Neuronal stem cell (in vitro differentiated cells): ENCODE measurements around the gene PHAF1.

Experiments
- DNase-seq: peaks from one replicate; pipeline ENCODE4 v3.0.0-alpha.2; 2013; ENCODE audit warnings: low spot score
- H2AFZ ChIP-seq: one replicate; pipeline ENCODE4 v1.6.1; 2013; ENCODE audit warnings: mild to moderate bottlenecking, low read length, inconsistent platforms
- H2AK5ac ChIP-seq: 2 replicates; pipeline ENCODE4 v1.6.1; 2013; ENCODE audit warnings: low read depth, mild to moderate bottlenecking, inconsistent platforms, low read length, moderate library complexity, mixed read lengths
- H2BK120ac ChIP-seq: 2 replicates; pipeline ENCODE4 v1.6.1; 2013; ENCODE audit warnings: low read depth, mild to moderate bottlenecking, inconsistent platforms, low read length, moderate library complexity, mixed read lengths
- H2BK12ac ChIP-seq: one replicate; pipeline ENCODE4 v1.6.1; 2013; ENCODE audit warnings: low read length, inconsistent platforms
- H2BK15ac ChIP-seq: 2 replicates; pipeline ENCODE4 v1.6.1; 2013; ENCODE audit warnings: mild to moderate bottlenecking, low read length, inconsistent platforms, mixed read lengths
- H2BK5ac ChIP-seq: one replicate; pipeline ENCODE4 v1.6.1; 2013; ENCODE audit warnings: inconsistent platforms, mild to moderate bottlenecking, low read length, moderate library complexity
- H3K14ac ChIP-seq: one replicate; pipeline ENCODE4 v1.6.1; 2013; ENCODE audit warnings: low read length, inconsistent platforms
- H3K18ac ChIP-seq: 2 replicates; pipeline ENCODE4 v1.6.1; 2013; ENCODE audit warnings: low read length, inconsistent platforms
- H3K23ac ChIP-seq: 2 replicates; pipeline ENCODE4 v1.6.1; 2013; ENCODE audit warnings: low read depth, mild to moderate bottlenecking, mixed read lengths, low read length, inconsistent platforms; ENCODE audit not compliant: poor library complexity
- H3K27ac ChIP-seq: replicated peaks from 3 replicates; pipeline ENCODE4 v1.5.1; 2013; ENCODE audit warnings: low read length, inconsistent platforms
- H3K27me3 ChIP-seq, 3 experiments: 2 replicates each; pipeline ENCODE4 v1.6.1; 2013; ENCODE audit warnings: low read length in 3 of 3, mild to moderate bottlenecking in 2 of 3, inconsistent platforms in 1 of 3, low read depth in 1 of 3, mixed read lengths in 1 of 3, moderate library complexity in 1 of 3; ENCODE audit not compliant: control insufficient read depth in 3 of 3, insufficient read depth in 3 of 3
- H3K36me3 ChIP-seq, 2 donors: replicated peaks in 1 of 2; 2 replicates each; pipeline ENCODE4 v1.6.1; 2013; ENCODE audit warnings: low read length in 2 of 2; ENCODE audit not compliant: control insufficient read depth in 2 of 2, insufficient read depth in 2 of 2
- H3K4ac ChIP-seq: 2 replicates; pipeline ENCODE4 v1.6.1; 2013; ENCODE audit warnings: inconsistent platforms, mild to moderate bottlenecking, low read length, moderate library complexity
- H3K4me1 ChIP-seq, 2 donors: 1 replicate in 1 of 2; 2 replicates in 1 of 2; pipeline ENCODE4 v1.6.1; 2013; ENCODE audit warnings: low read length in 2 of 2, low read depth in 1 of 2; ENCODE audit not compliant: control insufficient read depth in 2 of 2, insufficient read depth in 1 of 2
- H3K4me2 ChIP-seq: one replicate; pipeline ENCODE4 v1.6.1; 2013; ENCODE audit warnings: mild to moderate bottlenecking, low read length, inconsistent platforms; ENCODE audit not compliant: insufficient read depth, poor library complexity, severe bottlenecking
- H3K4me3 ChIP-seq, 2 donors: 2 replicates each; pipeline ENCODE4 v1.5.1; 2013; ENCODE audit warnings: low read length in 2 of 2, mild to moderate bottlenecking in 2 of 2, inconsistent platforms in 1 of 2, moderate library complexity in 1 of 2
- H3K79me1 ChIP-seq: one replicate; pipeline ENCODE4 v1.6.1; 2013; ENCODE audit warnings: low read depth, mild to moderate bottlenecking, inconsistent platforms, low read length, moderate library complexity
- H3K9ac ChIP-seq: one replicate; pipeline ENCODE4 v1.6.1; 2013; ENCODE audit warnings: mild to moderate bottlenecking, low read depth, low read length, inconsistent platforms; ENCODE audit not compliant: poor library complexity
- H3K9me3 ChIP-seq, 2 donors: replicated peaks in 1 of 2; 2 replicates each; pipeline versions ENCODE3 to v1.6.1; 2013; ENCODE audit warnings: low read length in 2 of 2, mild to moderate bottlenecking in 2 of 2, inconsistent platforms in 1 of 2, low read depth in 1 of 2, mixed read lengths in 1 of 2, moderate library complexity in 1 of 2; ENCODE audit not compliant: control insufficient read depth in 2 of 2, insufficient read depth in 1 of 2
- H4K8ac ChIP-seq: one replicate; pipeline ENCODE4 v1.6.1; 2013; ENCODE audit warnings: low read depth, mild to moderate bottlenecking, inconsistent platforms, low read length, moderate library complexity
- H4K91ac ChIP-seq: one replicate; pipeline ENCODE4 v1.6.1; 2013; ENCODE audit warnings: low read length, low read depth, mild to moderate bottlenecking, inconsistent platforms; ENCODE audit not compliant: poor library complexity
- WGBS, 2 donors: extraction: QIAGEN DNeasy Blood & Tissue Kit; methylation state at CpG; one replicate each; pipeline ENCODE4 v1.1.7; 2013; ENCODE audit warnings: missing lambda C conversion rate in 2 of 2, mixed read lengths in 1 of 2; ENCODE audit not compliant: insufficient read length in 2 of 2, insufficient replicate concordance in 1 of 2; ENCODE audit errors: extremely low coverage in 2 of 2; 5-methylcytosine and 5-hydroxymethylcytosine counted together

PHAF1 gene

DNA sequence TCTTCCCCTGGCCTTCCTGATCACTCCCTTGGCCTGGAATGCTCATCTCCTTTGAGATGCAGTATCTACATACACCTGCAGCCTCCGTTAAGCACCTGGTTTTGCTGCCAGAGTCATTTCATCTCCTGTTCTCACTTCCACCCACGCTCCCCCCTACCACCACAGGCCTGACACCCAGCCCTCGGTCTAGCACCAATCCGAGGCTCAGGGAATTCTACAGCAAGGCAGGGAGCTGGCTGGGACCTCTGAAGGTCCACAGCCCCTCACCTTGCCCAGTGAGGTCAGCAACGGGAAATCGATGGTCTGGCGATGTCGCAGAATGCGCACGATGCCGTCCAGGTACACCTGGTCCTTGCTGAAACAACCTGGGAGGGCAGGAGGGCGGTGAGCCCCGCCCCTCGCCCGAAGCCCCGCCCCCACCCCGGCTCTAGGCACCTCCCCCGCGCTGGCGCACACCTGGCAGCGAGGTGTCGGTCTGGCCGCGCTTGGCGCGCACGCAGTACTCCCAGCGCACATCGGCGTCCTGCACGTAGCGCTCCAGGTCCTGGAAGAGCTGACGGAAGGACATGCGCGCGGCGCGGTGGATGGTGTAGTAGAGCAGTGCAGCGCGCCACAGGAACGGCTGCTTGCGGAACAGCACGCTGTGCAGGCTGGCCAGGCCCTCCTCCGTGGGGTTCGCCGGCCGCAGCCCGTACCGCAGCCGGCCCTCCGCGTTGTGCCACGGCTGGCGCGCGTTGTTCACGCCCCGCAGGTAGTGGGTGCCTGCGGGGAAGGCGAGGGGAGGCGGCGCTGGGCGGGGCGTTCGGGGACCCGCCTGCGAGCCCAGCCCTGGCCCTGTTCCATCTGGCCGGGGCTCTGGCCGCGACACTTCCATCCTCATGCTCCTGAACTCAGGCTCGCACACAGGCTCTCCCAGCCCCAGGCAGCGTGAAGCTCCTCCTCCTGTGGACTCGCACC is 68.3 kb downstream of the PHAF1 start:
- Histone ChIP-seq H4K91ac (no peak overlapping the region), H3K4ac (no peak overlapping the region), H3K27ac (no peak overlapping the region), H3K4me1 (peaks cover 16 to 18% of the 10 kb centered on the region in 2 donors), H2AK5ac (no peak overlapping the region), H4K8ac (no peak overlapping the region), H2BK5ac (no peak overlapping the region), H3K79me1 (no peaks in the 10 kb centered on the region), H3K9ac (peak overlapping the region; percentile 88), H3K9me3 (no peaks in the 10 kb centered on the region), H2BK12ac (no peak overlapping the region), H3K4me3 (peak overlapping the region in 1 of 2 donors; percentile 74), H3K4me2 (peak overlapping the region; percentile 77), H3K14ac (no peak overlapping the region), H3K27me3 (peaks cover 8 to 67% (median 9%) of the 10 kb centered on the region in 3 experiments), H3K23ac (peak overlapping the region; percentile 59), H3K36me3 (peaks cover 2 to 19% of the 10 kb centered on the region in 2 donors), H2BK120ac (no peak overlapping the region), H2BK15ac (no peak overlapping the region), H2AFZ (no peak overlapping the region), H3K18ac (peak overlapping the region; percentile 80)
- no CpG with 5 or more reads among the region's 73 CpGs for WGBS, 2 donors
- DNase-seq, result no peak

DNA sequence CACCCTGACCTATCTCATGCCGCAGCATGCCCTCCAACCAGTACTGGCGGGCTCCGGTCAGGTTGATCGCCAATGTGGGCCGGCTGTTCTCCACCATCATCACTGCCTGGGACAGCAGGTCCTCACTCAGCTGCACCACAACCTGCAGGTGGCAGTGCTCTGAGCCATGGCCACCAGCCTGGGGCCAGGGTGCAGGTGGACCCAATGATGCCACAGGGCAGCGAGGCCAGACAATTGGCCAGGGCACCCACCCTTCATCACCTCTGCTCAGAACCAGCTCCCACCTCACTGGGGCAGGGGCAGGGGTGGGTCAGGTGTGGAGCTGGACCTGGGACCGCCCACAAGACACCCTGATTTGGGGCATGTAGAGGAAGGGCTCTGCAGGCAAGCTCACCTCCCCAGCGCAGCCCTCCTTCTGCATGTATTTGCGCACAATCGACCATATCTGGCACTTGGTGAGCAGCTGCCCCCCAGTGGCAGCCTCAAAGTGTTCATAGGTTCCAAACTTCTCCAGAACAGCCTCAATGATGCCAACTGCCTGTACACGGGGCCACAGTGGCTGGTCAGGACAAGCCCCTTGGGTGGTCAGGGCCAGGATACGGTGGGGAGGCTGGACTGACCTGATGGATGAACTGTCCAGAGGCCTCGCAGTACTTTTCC is 69.8 kb downstream of the PHAF1 start:
- Histone ChIP-seq H2BK120ac (no peak overlapping the region), H3K4me2 (no peak overlapping the region), H3K4ac (no peak overlapping the region), H3K4me1 (peaks cover 12 to 16% of the 10 kb centered on the region in 2 donors), H2AK5ac (no peak overlapping the region), H4K91ac (no peak overlapping the region), H3K4me3 (no peak overlapping the region), H3K9me3 (no peaks in the 10 kb centered on the region), H2AFZ (no peak overlapping the region), H3K36me3 (peaks cover 2 to 19% of the 10 kb centered on the region in 2 donors), H3K18ac (peak overlapping the region; percentile 13), H3K23ac (no peak overlapping the region), H2BK15ac (no peak overlapping the region), H3K79me1 (peaks cover 3% of the 10 kb centered on the region), H4K8ac (no peak overlapping the region), H3K27me3 (peaks cover 0 to 57% (median 5%) of the 10 kb centered on the region in 3 experiments), H3K9ac (peak overlapping the region; percentile 30), H3K27ac (no peak overlapping the region), H2BK5ac (no peak overlapping the region), H2BK12ac (no peak overlapping the region), H3K14ac (no peak overlapping the region)
- DNase-seq, result no peak
- WGBS, 2 donors, result no CpG with 5 or more reads among the region's 13 CpGs

DNA sequence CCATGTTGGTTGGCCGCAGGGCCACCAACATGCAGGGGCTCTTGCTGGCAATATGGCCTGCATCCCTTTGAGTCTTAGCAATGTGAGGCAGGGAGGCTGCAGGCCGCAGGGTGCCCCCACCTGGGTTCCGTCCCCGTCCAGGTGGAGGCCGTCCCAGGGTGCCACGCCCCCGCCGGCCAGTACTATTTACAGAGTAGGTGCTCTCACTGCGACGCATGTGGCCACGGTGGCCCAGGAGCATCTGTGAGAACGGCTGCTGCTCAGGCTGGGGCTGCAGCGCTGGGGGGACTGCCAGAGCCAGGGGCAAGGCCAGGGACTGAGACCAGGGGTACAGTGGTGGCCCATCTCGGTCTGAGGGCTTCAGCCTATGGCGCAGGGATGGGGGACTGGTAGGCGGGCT is 70.4 kb downstream of the PHAF1 start:
- Histone ChIP-seq H3K9ac (peak overlapping the region; percentile 16), H3K9me3 (no peaks in the 10 kb centered on the region), H4K91ac (no peak overlapping the region), H3K4me1 (peaks cover 8 to 16% of the 10 kb centered on the region in 2 donors), H3K36me3 (peaks cover 2 to 19% of the 10 kb centered on the region in 2 donors), H3K4me3 (no peak overlapping the region), H3K18ac (no peak overlapping the region), H3K14ac (no peak overlapping the region), H4K8ac (no peak overlapping the region), H2BK120ac (no peak overlapping the region), H3K4me2 (no peak overlapping the region), H3K4ac (no peak overlapping the region), H2AFZ (no peak overlapping the region), H2BK5ac (no peak overlapping the region), H3K79me1 (peaks cover 6% of the 10 kb centered on the region), H3K27me3 (peaks cover 5 to 57% (median 7%) of the 10 kb centered on the region in 3 experiments), H2BK15ac (no peak overlapping the region), H2BK12ac (no peak overlapping the region), H2AK5ac (no peak overlapping the region), H3K23ac (no peak overlapping the region), H3K27ac (no peak overlapping the region)
- no peak for DNase-seq
- no CpG with 5 or more reads among the region's 16 CpGs for WGBS, 2 donors

DNA sequence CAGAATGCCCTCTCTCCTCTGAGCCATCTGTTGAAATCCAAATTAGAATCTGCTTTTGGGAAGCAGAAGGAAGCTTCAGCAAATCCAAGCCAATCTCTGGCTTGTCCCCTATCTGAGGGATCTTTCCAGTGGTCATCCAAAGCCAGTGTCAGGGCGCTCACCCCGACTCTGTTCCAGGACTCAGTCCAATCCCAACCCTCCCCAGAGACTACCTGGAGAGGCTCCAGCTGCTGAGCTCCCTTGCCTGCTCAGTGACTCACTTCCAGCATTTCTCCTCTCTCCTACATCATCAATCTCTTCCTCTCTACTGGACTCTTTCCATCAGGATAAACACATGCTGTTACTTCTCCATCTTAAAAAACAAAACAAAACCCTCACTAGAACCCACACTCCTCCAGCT is 71.6 kb downstream of the PHAF1 start:
- Histone ChIP-seq H3K18ac (no peak overlapping the region), H2BK15ac (no peak overlapping the region), H3K27me3 (peaks cover 5 to 58% (median 8%) of the 10 kb centered on the region in 3 experiments), H2AFZ (no peak overlapping the region), H4K91ac (no peak overlapping the region), H3K23ac (no peak overlapping the region), H2BK12ac (no peak overlapping the region), H2BK120ac (no peak overlapping the region), H3K4me1 (peaks cover 8 to 16% of the 10 kb centered on the region in 2 donors), H3K36me3 (peaks cover 0 to 17% of the 10 kb centered on the region in 2 donors), H2BK5ac (no peak overlapping the region), H3K4me3 (no peak overlapping the region), H4K8ac (no peak overlapping the region), H3K79me1 (peaks cover 6% of the 10 kb centered on the region), H3K9me3 (no peaks in the 10 kb centered on the region), H3K27ac (no peak overlapping the region), H3K4me2 (no peak overlapping the region), H3K14ac (no peak overlapping the region), H3K9ac (no peak overlapping the region), H3K4ac (no peak overlapping the region), H2AK5ac (peak overlapping the region; percentile 5)
- no CpG with 5 or more reads among the region's 2 CpGs for WGBS, 2 donors
- DNase-seq, result no peak
